CD14-positive monocyte (primary cell): ENCODE data around the gene MVB12B. TPM values are rescaled to one million over a fixed set of nuclear protein-coding genes. Genes with fewer than 3 reads are reported as not detected.

Source experiments
- DNase-seq, 3 donors: peaks; one replicate each; pipeline ENCODE4 v3.0.0-alpha.2; 2011 to 2022
- H2AFZ ChIP-seq: 2 replicates; pipeline ENCODE4 v1.6.0; 2012; ENCODE audit warnings: mild to moderate bottlenecking, low read depth, low read length, inconsistent platforms; ENCODE audit not compliant: insufficient read depth, poor library complexity, severe bottlenecking
- H3K27ac ChIP-seq, 2 donors: 1 replicate in 1 of 2; 2 replicates in 1 of 2; pipeline ENCODE4 v1.5.1; 2012 to 2013; ENCODE audit warnings: low read length in 2 of 2, control low read depth in 1 of 2, inconsistent platforms in 1 of 2, low read depth in 1 of 2, mild to moderate bottlenecking in 1 of 2
- H3K27me3 ChIP-seq, 2 donors: one replicate each; pipeline versions ENCODE4 v1.6.0 to v1.6.1; 2011 to 2013; ENCODE audit warnings: low read length in 2 of 2; ENCODE audit not compliant: control insufficient read depth in 2 of 2, insufficient read depth in 2 of 2
- H3K36me3 ChIP-seq, 2 donors: replicated peaks in 1 of 2; 1 replicate in 1 of 2; 2 replicates in 1 of 2; pipeline versions ENCODE4 v1.5.1 to v1.6.1; 2012 to 2013; ENCODE audit warnings: low read length in 2 of 2, control low read depth in 1 of 2, inconsistent platforms in 1 of 2, mild to moderate bottlenecking in 1 of 2; ENCODE audit not compliant: insufficient read depth in 2 of 2, control insufficient read depth in 1 of 2
- H3K4me1 ChIP-seq, 2 donors: 1 replicate in 1 of 2; 2 replicates in 1 of 2; pipeline versions ENCODE4 v1.5.1 to v1.6.1; 2012 to 2013; ENCODE audit warnings: low read length in 2 of 2, control low read depth in 1 of 2, inconsistent platforms in 1 of 2, mild to moderate bottlenecking in 1 of 2, moderate library complexity in 1 of 2; ENCODE audit not compliant: insufficient read depth in 2 of 2, control insufficient read depth in 1 of 2
- H3K4me2 ChIP-seq: replicated peaks from 2 replicates; pipeline ENCODE3; 2012; ENCODE audit warnings: low read length, moderate library complexity, mild to moderate bottlenecking; ENCODE audit not compliant: poor library complexity, severe bottlenecking; ENCODE audit errors: extremely low read depth
- H3K4me3 ChIP-seq, 3 experiments: fragments of 200-600 bp in 1 of 3; sonication (generic) in 1 of 3; replicated peaks in 1 of 3; 1 replicate in 2 of 3; 2 replicates in 1 of 3; pipeline ENCODE4 v1.5.1; 2011 to 2013; ENCODE audit warnings: low read length in 3 of 3, mild to moderate bottlenecking in 3 of 3, control low read depth in 2 of 3, low read depth in 2 of 3, inconsistent platforms in 1 of 3, moderate library complexity in 1 of 3
- H3K79me2 ChIP-seq: 2 replicates; pipeline ENCODE4 v1.6.0; 2012; ENCODE audit warnings: mild to moderate bottlenecking, control low read depth, inconsistent platforms, low read length, moderate library complexity; ENCODE audit not compliant: insufficient read depth
- H3K9ac ChIP-seq: 2 replicates; pipeline ENCODE4 v1.6.0; 2017; ENCODE audit warnings: low read length, mild to moderate bottlenecking; ENCODE audit not compliant: insufficient read depth, poor library complexity, severe bottlenecking
- H3K9me3 ChIP-seq, 2 donors: replicated peaks in 1 of 2; 1 replicate in 1 of 2; 2 replicates in 1 of 2; pipeline versions ENCODE4 v1.5.1 to v1.6.1; 2012 to 2013; ENCODE audit warnings: low read length in 2 of 2, control low read depth in 1 of 2; ENCODE audit not compliant: control insufficient read depth in 1 of 2, insufficient read depth in 1 of 2
- H4K20me1 ChIP-seq: 2 replicates; pipeline ENCODE4 v1.6.0; 2012; ENCODE audit warnings: mild to moderate bottlenecking, low read length, control low read depth, moderate library complexity; ENCODE audit not compliant: insufficient read depth
- H3K27ac Mint-ChIP-seq, 7 donors: one replicate each; pipeline ENCODE4 v1.8.0; 2020; ENCODE audit warnings: mild to moderate bottlenecking in 7 of 7, mixed read lengths in 7 of 7, moderate library complexity in 6 of 7, inconsistent platforms in 2 of 7
- H3K27me3 Mint-ChIP-seq, 3 donors: one replicate each; pipeline ENCODE4 v1.8.0; 2021 to 2022; ENCODE audit warnings: low read depth in 3 of 3, mild to moderate bottlenecking in 3 of 3, mixed read lengths in 3 of 3, moderate library complexity in 3 of 3, inconsistent platforms in 1 of 3
- H3K36me3 Mint-ChIP-seq, 2 donors: one replicate each; pipeline ENCODE4 v1.8.0; 2020; ENCODE audit warnings: mixed read lengths in 2 of 2, inconsistent platforms in 1 of 2, mild to moderate bottlenecking in 1 of 2
- H3K4me1 Mint-ChIP-seq: one replicate; pipeline ENCODE4 v1.8.0; 2020; ENCODE audit warnings: mild to moderate bottlenecking, mixed read lengths
- H3K4me3 Mint-ChIP-seq, 2 donors: one replicate each; pipeline ENCODE4 v1.8.0; 2020; ENCODE audit warnings: mild to moderate bottlenecking in 2 of 2, mixed read lengths in 2 of 2, moderate library complexity in 1 of 2
- H3K9me3 Mint-ChIP-seq, 7 donors: one replicate each; pipeline ENCODE4 v1.8.0; 2020 to 2022; ENCODE audit warnings: mixed read lengths in 7 of 7, mild to moderate bottlenecking in 6 of 7, moderate library complexity in 6 of 7, inconsistent platforms in 2 of 7
- CTCF ChIP-seq: fragments of 200-600 bp; IDR thresholded peaks from one replicate; pipeline ENCODE4 v1.8.0; 2022; ENCODE audit warnings: antibody characterized with exemption, mild to moderate bottlenecking
- WGBS: methylation state at CpG from one replicate; pipeline ENCODE4 v1.1.5; 2013; ENCODE audit warnings: missing lambda C conversion rate; ENCODE audit not compliant: insufficient coverage; 5-methylcytosine and 5-hydroxymethylcytosine counted together
- intact Hi-C, 2 donors: fragments of 100-400 bp; cut with micrococcal nuclease; formaldehyde crosslinking; loops; one replicate each; pipeline versions ENCODE4 v1.15.0 to v1.15.1; 2023
- polyA plus RNA-seq, 3 donors: library from polyadenylated mRNA; depleted of rRNA in 1 of 3; unstranded in 2 of 3; stranded (reverse) in 1 of 3; fragments of 300-500 nt in 2 of 3; fragments of >200 nt in 1 of 3; fragmentation: Illumina TruSeq in 2 of 3; gene quantifications; 1 replicate in 2 of 3; 2 replicates in 1 of 3; pipeline ENCODE4 v1.2.3, GENCODE V29; 2012 to 2021

The MVB12B gene
- polyA plus RNA-seq, 3 donors: 2.8 to 8.1 (median 3.5) TPM

GRCh38 chr9:126516936-126517832 lies 190.6 kb downstream of the MVB12B start:
- WGBS: 1% methylated on average over 22 of the region's 32 CpGs
- no peaks in the 10 kb centered on the region for H3K36me3 Mint-ChIP-seq
- no peaks in the 10 kb centered on the region for H3K27me3 Mint-ChIP-seq
- peak overlapping the region; percentile 84 to 92 for H3K4me3 Mint-ChIP-seq
- DNase-seq: peak; percentile 70 to 81 (median 75)
- Histone ChIP-seq H3K36me3 (no peaks in the 10 kb centered on the region), H3K27me3 (no peaks in the 10 kb centered on the region), H2AFZ (peak overlapping the region; percentile 86), H3K9ac (peak overlapping the region; percentile 71), H3K4me1 (peaks cover 41 to 53% of the 10 kb centered on the region in 2 donors), H3K4me2 (peak overlapping the region; percentile 78), H3K27ac (peak overlapping the region; percentile 76 to 91), H4K20me1 (no peaks in the 10 kb centered on the region), H3K4me3 (peak overlapping the region; percentile 46 to 81 (median 49)), H3K9me3 (no peaks in the 10 kb centered on the region), H3K79me2 (no peaks in the 10 kb centered on the region)
- H3K4me1 Mint-ChIP-seq: peaks cover 40% of the 10 kb centered on the region
- H3K9me3 Mint-ChIP-seq: peaks cover 0 to 2% (median 0%) of the 10 kb centered on the region in 7 donors
- intact Hi-C loops: loop anchor here in 1 of 2 donors (1.0 to 5.0 kb wide), 2 partner anchors 16 to 40 kb away; no protein-coding TSS in a partner anchor
- TF ChIP-seq CTCF: no peak
- H3K27ac Mint-ChIP-seq: peak overlapping the region; percentile 85 to 96 (median 91)

- H3K27ac ChIP-seq: peak overlapping the region in 1 of 2 donors; percentile 91
- Mint-ChIP-seq H3K36me3 (no peaks in the 10 kb centered on the region), H3K9me3 (peaks cover 0 to 2% (median 0%) of the 10 kb centered on the region in 7 donors), H3K27me3 (no peaks in the 10 kb centered on the region), H3K4me3 (peak overlapping the region; percentile 84 to 92), H3K27ac (peak overlapping the region in 6 of 7 donors; percentile 85 to 96 (median 90)), H3K4me1 (peaks cover 45% of the 10 kb centered on the region)
- peak overlapping the region; percentile 86 for H2AFZ ChIP-seq
- H3K9me3 ChIP-seq: no peaks in the 10 kb centered on the region
- peak overlapping the region; percentile 46 to 81 (median 49) for H3K4me3 ChIP-seq
- no peaks in the 10 kb centered on the region for H3K79me2 ChIP-seq
- H4K20me1 ChIP-seq: no peaks in the 10 kb centered on the region
- H3K27me3 ChIP-seq: no peaks in the 10 kb centered on the region
- no peak for TF ChIP-seq CTCF
- intact Hi-C loops: loop anchor here in 1 of 2 donors (1.0 to 5.0 kb wide), 2 partner anchors 15 to 39 kb away; no protein-coding TSS in a partner anchor
- WGBS: 3% methylated on average over 5 of the region's 9 CpGs
- peak overlapping the region; percentile 78 for H3K4me2 ChIP-seq
- peaks cover 47 to 59% of the 10 kb centered on the region in 2 donors for H3K4me1 ChIP-seq
- peak overlapping the region; percentile 71 for H3K9ac ChIP-seq
- peak in 1 of 3 donors; percentile 6 for DNase-seq
- no peaks in the 10 kb centered on the region for H3K36me3 ChIP-seq
These were observed 191.3 kb downstream of the MVB12B start for GRCh38 chr9:126517833-126518356.
